Fibroblast of skin of left quadriceps (primary cell): ENCODE measurements around the gene DDIT4.
"Not testable (repeated sequence)": the region's sequence is repeated elsewhere in the genome, so short reads cannot be mapped to it uniquely, and the experiment has no call there.

Source experiments
- DNase-seq, 2 experiments: peaks; one replicate each; pipeline ENCODE4 v3.0.0-alpha.2; 2013; ENCODE audit warnings: low read depth in 2 of 2

Gene DDIT4

DNA sequence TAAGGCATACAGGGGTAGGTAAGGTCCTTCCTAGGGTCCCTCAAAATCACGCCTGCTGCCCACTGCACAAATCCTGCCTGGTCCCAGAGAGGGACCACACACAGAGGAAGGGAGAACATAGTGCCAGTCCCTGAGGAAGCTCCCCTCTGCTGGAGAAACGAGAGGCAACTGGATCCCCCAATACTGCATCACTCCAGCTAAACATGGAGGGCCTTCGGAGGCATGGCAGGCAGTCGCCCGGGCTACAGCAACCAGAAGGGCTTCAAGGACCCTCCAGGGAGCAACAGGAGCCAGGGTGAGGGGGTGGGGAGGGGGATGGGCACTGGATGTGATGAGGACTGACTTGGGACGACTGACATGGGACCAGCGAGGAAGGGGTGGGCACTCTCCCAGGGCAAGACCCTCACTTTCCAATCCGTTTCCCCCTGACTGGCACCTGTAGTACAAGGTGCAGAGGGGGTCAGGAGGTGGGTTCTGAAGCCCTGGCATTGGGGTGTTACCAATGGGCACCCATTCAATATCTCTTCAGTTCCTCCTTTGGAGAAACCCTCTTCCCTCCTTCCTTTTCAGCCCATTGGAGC lies 21.7 kb downstream of the DDIT4 start:
- no peak for DNase-seq

GRCh38 chr10:72296829-72297280 lies 23.1 kb downstream of the DDIT4 start:
- not testable (repeated sequence) for DNase-seq

GRCh38 chr10:72297281-72297804 lies 23.6 kb downstream of the DDIT4 start:
- DNase-seq, result peak; percentile 87 to 88

GRCh38 chr10:72297805-72298591 lies 24.3 kb downstream of the DDIT4 start:
- peak; percentile 95 for DNase-seq

DNA sequence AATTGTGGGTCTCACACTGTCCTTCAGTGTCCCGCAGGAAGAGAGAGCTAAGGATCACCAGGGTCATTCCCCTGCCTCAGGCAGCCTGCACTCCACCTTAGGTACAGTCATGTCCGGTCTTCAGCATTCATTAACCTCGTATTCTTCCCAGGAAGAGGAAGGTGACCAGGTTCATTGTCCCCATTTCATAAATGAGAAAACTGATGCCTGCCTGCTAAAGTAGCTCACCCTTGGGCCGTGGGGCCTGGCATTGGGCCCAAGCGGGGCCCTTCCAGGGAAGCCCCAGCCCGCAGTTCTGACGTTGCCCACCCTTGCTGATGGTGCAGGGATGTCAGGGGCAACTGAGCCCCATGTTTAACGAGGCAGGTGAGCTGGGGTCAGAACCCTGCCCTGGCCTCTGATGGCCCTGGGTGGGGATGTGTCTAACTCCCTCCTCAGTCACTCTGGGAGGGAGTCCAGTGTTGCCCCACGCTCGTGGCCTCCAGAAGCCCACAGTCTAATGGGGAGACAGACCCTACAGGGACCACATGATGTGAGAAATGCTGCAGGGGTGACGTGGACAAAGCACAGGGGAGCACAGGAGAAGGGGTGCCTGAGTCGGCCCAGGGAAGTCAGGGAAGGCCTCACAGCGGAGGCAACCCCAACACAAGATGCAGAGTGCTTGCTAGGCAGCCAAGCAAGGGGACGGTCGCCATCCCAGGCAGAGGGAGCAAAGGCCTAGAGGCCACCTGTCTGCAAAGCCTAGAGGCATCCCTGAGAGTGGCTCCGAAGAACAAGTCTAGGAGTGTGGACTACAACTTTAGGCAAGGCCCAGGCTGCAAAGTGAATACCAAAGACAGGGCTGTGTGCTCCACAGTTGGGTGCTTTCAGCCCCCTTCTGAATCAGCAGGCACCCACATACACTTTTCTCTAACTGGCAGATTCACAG lies 25.1 kb downstream of the DDIT4 start:
- no peak for DNase-seq

DNA sequence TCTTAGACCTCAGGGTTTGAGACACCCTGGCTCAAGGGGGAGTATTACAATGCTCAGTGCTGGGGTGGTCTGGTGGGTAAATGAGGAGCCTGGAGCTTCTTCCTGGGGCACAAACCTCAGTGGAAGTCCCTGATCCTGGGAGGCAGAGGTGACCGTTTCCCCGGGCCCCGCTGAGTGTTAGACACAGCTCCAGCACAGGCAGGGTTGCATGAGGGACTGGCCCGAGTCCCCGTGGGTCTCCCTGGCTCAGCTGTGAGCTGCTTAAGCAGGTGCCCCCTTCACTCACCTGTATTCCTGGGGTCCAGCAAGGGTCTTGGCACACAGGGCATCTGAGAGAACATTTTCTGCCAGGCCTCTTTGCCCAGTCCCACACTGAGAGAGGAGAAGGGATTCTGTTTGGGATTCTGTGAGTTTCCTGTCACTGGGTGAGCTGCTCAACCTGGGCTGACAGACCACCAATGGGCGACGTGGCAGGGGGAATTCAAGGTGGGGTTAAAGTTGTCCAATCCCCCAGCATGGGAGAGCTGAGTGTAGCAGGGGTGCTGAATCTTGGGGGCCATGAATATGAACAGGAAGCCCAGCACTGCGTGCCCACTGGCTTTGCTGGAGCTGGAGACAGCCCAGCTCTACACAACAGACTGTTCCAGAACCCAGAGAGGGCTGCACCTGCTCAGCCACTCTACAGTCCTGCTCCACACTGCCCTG lies 29.9 kb downstream of the DDIT4 start:
- DNase-seq, result no peak

- DNase-seq, result no peak
Measured at GRCh38 chr10:72306215-72306760, 32.6 kb downstream of the DDIT4 start.

DNA sequence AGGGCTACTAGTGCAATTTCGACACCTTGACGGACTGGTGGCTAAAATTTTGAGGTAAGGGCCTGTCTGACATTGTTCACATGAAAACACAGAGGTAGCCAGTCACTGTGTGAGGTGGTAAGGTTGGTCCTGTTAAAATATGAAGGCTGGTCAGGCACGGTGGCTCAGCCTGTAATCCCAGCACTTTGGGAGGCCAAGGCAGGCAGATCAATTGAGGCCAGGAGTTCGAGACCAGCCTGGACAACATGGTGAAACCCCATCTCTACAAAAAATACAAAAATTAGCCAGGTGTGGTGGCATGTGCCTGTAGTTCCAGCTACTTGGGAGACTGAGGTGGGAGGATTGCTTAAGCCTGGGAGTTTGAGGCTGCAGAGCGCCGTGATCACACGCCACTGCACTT lies 34.0 kb downstream of the DDIT4 start:
- not testable (repeated sequence) for DNase-seq

DNA sequence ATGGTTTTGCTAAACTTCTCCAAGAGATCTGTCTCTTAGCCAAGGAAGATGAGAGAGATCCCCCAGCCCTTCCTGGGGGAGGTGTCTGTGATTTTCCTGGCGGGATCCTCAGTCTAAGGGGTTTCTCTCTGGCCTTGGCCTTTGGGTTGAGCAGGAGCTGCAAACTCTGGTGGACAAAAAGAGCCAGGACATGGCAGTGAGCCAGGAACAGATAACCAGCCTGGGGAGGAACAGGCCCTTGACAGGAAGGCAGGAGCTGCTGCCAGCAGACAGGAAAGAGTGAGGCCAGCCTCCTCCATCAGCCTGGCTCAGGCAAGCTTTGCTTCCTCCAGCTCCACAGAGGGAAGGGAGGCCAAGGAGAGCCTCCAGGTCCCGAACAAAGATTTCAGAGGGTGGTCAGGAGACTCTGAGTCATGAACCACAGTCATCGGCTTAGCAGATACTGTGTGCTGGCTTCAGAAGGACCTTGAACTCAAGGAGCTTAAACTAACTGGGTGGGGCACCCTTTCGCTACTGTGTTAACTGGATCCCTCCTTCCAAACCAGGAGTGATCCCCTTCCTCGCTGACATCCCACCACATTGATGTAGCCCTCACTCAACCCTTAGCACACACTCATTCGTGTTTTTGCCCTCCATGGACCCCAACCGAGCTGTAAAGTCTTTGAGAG lies 34.7 kb downstream of the DDIT4 start:
- no peak for DNase-seq

DNA sequence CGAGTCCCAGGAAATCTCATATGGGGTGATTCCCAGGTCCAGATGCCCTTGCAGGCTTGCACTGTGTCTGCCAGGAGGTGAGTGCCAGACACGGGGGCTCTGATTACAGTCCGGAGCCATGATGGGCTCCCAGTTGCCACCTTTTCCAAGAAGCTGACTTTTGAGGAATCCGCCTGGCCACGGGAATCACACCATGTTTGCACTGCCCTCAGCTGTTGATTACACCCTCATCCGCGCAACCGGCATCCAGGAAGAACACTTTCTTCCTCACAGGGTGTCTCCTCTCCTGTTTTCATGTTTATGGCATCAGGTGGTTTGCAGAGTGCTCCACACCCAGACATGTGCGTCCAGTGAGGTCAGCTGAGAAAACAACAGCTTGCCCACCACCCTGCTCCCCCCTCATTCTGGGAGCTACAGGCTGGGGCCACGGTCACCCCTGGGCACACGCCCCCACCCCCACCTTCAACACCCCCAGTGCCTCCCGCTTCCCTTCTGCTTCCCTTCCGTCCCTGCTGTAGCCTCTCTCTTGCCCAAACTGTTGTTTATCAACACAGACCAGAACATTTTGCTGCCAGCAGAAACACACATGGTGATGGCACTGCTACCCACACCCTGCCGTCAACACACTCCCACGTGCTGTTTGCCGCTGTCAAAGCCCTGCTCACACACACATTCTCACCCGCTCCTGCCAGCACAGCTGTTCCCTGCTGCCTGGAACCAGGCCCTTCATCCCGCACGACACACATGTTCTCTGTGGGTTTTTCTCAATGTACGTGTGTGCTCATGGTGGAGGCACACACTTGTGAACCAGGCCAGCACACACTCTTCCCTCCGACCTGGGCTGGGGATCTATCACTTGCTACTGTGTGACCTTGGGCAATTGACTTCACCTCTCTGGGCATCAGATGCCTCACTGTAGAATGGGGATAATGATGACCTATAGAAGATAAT lies 35.8 kb downstream of the DDIT4 start:
- no peak for DNase-seq

DNA sequence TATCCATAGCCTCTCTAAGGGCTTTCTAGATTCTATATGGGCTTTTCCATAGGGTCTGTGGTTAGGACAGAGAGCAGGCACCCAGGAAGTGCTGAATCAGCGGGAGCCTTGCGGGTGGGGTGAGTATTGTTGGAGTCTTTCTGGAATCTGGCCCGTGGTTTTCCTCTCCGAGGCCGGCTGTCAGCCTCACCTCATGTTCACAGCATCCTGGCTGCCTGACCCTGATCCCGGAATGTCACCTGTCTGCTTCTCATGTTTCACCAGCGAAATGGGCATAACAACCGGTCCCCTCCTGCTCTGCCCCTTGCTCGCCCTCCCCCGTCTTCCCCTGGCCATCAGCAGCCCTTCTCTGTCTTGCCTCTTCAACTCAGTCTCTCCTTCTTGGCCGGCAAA lies 36.5 kb downstream of the DDIT4 start:
- DNase-seq, result no peak

GRCh38 chr10:72310636-72311035 lies 36.9 kb downstream of the DDIT4 start:
- DNase-seq, result no peak

DNA sequence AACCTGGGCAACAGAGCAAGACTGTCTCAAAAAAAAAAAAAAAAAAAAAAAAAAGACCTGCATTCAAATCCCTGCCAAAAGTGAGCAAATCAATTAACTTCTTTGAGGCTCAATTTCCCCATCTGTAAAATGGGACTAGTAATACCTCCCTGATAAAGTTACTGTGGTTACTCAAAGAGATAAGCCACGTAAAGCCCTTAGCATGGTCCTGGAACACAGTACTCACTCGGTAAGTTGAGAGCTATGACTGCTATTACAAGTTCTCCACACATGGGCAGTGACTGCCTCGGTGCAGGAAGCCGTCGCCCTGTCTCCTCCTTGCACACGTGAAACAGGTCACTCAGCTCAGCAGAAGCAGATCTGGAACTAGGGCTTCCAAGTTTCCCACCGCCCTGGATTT lies 37.9 kb downstream of the DDIT4 start:
- no peak for DNase-seq

- DNase-seq, result no peak
Measured at GRCh38 chr10:72312865-72313391, 39.2 kb downstream of the DDIT4 start.

- DNase-seq, result no peak
Measured at GRCh38 chr10:72314263-72314662, 40.5 kb downstream of the DDIT4 start.

- DNase-seq, result no peak
Measured at GRCh38 chr10:72315054-72315453, 41.3 kb downstream of the DDIT4 start.

DNA sequence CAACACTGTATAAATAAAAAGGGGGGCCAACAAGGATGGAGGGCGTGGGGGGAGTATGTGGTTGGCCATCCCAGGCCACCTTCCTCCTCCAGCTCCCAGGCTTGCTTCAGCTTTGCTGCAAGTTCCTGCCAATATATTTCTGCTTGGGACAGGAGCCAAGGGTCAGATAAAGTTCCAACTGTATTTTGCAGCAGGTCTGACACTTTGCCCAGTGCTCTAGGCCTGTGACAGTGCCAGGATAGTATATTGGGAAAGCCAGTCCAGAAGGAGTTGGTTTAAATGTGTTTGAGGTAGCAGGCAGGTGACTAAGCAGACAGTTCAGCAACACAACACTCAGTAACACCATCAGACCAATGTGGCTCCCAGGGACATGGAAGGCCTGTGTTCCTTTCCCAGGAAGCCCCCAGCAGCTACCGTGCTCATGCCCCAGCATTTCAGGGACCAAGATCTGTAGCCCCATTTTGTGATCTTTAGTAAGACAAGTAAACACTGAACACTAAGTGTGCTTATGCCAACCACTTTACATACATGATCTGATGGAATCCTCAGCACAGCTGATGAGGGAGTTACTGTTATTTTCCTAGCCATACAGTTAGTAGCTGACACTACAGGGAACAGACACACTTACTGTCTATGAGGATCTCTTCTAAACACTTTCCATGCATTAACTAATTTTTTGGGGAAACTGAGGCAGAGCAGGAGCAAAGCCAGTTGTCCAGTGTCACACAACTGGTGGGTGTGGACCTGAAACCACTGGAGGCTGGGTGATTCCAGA lies 42.1 kb downstream of the DDIT4 start:
- DNase-seq, result no peak

DNA sequence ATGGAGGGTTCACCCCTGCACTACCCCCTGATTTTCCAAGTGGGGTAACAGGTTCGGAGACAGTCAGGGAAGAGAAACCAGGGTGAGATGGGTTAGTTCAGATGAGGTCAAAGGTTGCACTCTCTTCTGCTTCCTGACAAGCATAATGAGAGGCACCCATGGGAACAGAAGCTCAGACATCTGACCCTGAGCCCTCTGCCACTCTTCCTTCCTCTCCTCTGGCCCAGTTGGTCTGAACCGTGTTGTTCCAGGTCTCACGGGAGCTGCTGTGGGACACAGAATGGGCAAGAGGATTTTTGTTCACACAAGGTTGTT lies 42.6 kb downstream of the DDIT4 start:
- no peak for DNase-seq
